Fibroblast of pulmonary artery (primary cell): ENCODE results near the gene SPRR1A.

Experiments used
- DNase-seq: peaks from one replicate; pipeline ENCODE4 v3.0.0-alpha.2; 2010; ENCODE audit warnings: low read depth
- H3K4me3 ChIP-seq: replicated peaks from 2 replicates; pipeline ENCODE4 v1.5.1; 2011; ENCODE audit warnings: low read depth, mild to moderate bottlenecking, control low read depth, low read length, moderate library complexity
- CTCF ChIP-seq: IDR thresholded peaks from 2 replicates; pipeline ENCODE4 v1.5.1; 2011; ENCODE audit warnings: mild to moderate bottlenecking, control low read depth, low read length, inconsistent platforms; ENCODE audit errors: missing control alignments

SPRR1A gene

GRCh38 chr1:152983743-152984142 lies at the start of gene SPRR1A:
Gene SPRR1A, plus strand, starts transcription at chr1:152984081. Its CDS starts 1,150 bp downstream, at chr1:152985231.
- DNase-seq = no peak
- TF ChIP-seq CTCF = no peak
- no peak within 1 kb of the TSS for H3K4me3 ChIP-seq

- TF ChIP-seq CTCF = no peak
- no peak for DNase-seq
- no peak overlapping the region for H3K4me3 ChIP-seq
Observed at GRCh38 chr1:152940614-152941013, 43.3 kb upstream of the SPRR1A start.

- H3K4me3 ChIP-seq = no peak overlapping the region
- TF ChIP-seq CTCF = no peak
- DNase-seq = no peak
Observed at GRCh38 chr1:152941037-152941711, 42.7 kb upstream of the SPRR1A start.

- TF ChIP-seq CTCF = no peak
- no peak overlapping the region for H3K4me3 ChIP-seq
- no peak for DNase-seq
Observed at GRCh38 chr1:152942161-152942560, 41.7 kb upstream of the SPRR1A start.

- no peak overlapping the region for H3K4me3 ChIP-seq
- TF ChIP-seq CTCF = no peak
- no peak for DNase-seq
Observed at GRCh38 chr1:152946248-152946647, 37.6 kb upstream of the SPRR1A start.

- DNase-seq = no peak
- H3K4me3 ChIP-seq = no peak within 1 kb of the TSS
- TF ChIP-seq CTCF = no peak
Observed at GRCh38 chr1:152946651-152947256, 37.1 kb upstream of the SPRR1A start, which contains the start of gene SPRR5. Gene SPRR5, plus strand, starts transcription at chr1:152947206. Its CDS starts 1,349 bp downstream, at chr1:152948555.
